ENCODE results near the gene TNIP1.

The TNIP1 gene

GRCh38 chr5:151081431-151082281, 822 bp upstream of the TNIP1 start:
- no peak for DNase-seq

DNA sequence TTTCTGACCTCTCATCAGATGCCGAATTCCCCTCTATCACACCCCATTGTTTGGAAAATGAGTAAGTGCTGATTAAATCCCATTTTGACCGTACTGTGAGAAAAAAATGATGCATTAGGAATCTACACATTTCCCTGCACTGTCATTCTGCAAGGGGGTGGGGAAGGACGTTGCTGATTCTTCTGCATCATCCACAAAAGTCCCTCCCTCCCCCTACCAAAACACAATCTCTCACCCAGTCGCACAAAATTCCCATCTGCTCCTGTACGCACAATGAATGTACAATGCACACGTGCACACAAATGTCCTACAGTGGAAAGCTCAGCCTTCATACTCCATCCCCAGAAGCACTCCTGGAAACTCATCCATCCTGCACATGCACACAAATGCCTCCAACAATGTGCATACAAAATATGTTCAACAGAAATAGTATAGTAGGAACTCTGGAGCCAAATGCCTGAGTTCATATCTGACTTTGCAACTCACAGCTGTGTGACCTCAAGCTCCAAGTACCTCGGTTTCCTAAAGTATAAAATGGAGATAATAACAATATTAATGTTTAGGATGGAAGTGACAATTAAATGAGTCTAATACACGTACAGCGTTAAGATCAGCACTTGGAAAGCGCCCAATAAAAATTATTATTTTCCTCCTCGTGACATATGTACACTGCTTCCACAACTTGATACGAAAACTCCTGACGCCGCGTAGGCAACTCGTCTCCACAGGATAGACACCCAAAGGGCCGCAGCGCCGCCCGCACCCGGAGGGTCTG, 809 bp downstream of the TNIP1 start:
- no peak for DNase-seq

GRCh38 chr5:151078490-151079262, 2.2 kb downstream of the TNIP1 start:
- no peak for DNase-seq

GRCh38 chr5:151077967-151078366, 2.9 kb downstream of the TNIP1 start:
- DNase-seq: no peak

GRCh38 chr5:151077419-151077818, 3.4 kb downstream of the TNIP1 start:
- no peak for DNase-seq

- no peak for DNase-seq
Measured at GRCh38 chr5:151076616-151077015, 4.2 kb downstream of the TNIP1 start.

GRCh38 chr5:151075698-151076331, 5.0 kb downstream of the TNIP1 start:
- no peak for DNase-seq

DNA sequence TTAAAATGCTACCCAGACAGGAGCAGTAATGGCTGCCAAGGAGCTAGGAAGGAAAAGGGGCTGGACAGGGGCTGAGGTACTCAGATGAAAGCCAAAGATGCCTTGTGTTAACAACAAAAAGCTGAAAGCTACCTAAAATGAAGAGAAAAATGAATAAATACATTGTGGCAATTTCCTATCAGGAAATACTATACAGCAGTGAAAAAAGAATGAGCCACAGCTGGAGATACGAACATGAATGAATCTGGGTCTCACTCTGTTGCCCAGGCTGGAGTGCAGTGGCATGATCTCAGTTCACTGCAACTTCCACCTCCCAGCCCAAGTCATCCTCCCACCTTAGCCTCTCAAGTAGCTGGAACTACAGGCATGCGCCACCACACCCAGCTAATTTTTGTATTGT, 6.3 kb downstream of the TNIP1 start:
- no peak for DNase-seq

- DNase-seq: no peak
Measured at GRCh38 chr5:151073280-151073679, 7.6 kb downstream of the TNIP1 start.

GRCh38 chr5:151072630-151073025, 8.2 kb downstream of the TNIP1 start:
- no peak for DNase-seq

- no peak for DNase-seq
Measured at GRCh38 chr5:151071848-151072629, 8.8 kb downstream of the TNIP1 start.

- no peak for DNase-seq
Measured at GRCh38 chr5:151071021-151071420, 9.8 kb downstream of the TNIP1 start.

DNA sequence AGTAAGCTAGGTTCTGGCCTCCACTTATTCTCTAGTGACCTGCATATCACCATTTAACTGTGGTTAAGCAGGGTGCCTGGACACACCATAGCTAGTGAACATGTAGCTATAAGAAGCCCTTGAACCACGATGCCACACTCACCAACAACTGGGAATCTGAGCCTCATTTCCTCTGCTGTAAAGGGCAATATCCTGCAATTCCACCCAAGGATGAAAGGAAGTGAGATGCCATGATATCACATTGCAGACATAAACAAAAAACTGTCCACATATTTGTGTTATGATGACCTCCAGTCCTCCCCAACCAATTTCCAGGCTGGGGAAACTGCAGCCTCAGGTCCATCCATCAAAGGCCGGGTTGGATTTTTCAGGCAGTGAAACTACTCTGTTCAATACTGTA, 10.4 kb downstream of the TNIP1 start:
- no peak for DNase-seq

GRCh38 chr5:151068433-151069197, 12.2 kb downstream of the TNIP1 start:
- no peak for DNase-seq

DNA sequence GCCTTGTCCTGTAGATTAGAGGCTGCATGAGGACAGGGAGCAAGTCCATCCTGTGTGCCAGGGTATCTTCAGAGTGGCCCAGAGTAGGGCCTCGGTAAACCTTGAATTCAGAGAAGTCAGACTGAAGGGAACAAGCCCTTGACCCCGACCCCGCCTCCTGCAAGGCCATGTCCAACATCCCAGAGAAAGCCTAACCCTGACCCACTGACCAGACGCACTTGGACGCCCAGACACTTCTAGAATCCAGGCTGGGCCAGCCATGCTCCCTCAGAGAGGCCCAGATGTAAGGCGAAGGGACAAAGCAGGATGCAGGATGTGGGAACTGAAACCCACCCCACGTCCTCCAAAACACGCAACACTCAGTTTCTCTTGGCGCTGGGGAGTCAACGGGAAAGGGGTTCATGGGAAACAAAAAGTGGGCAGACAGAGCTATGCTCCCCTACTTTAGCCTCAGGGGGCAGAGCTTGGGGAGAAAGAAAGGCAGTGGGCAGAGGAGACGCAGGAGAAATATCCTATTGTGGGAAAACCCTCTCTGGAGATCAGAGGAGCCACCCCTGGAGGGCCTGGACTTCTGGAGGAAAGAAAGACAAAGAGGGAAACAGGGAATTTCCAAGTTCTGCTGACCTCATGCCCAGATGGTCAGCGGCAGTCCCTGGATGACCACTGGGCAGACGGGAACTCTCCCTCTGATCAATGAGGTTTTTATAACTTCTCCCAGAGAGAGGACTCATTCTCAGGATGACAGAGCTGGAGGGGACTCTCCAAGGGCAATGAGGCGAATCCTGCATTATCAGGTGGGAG, 13.0 kb downstream of the TNIP1 start:
- no peak for DNase-seq

DNA sequence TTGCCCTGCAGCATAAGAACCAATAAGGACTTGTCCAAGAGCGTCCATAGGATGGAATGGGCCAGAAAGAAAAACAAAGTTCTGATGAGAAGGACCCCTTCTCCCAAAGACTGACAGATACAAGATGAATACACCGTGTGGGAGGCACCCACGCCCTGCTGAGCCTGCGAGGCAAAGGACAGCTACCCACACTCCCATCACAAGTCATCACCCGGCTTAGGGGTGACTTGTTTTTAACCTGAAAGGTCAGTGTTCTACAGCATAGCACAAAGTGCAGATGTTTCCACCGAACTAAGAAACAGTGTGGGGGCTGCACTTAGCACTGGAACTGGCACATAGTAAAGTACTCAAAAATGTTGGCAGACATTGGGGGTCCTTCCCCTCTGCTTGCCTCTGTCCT, 13.9 kb downstream of the TNIP1 start:
- no peak for DNase-seq

DNA sequence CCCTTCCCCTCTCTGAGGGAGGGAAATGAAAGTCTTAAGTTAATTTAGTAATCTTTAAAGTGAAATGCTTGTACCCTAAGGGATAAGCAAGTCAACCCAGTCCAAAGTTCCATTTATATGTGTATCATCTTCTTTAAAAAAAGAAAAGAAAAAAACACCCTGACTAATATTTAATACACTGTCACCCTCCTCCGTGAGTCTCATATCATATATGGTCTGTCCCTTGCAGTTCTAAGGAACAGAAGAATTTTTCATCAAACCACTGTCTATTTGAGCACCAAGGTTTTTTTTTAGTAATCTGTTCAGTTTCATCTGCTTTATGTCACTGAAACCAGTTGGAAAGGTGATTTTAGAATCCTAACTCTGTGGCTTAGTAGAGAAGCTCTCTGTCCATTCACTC, 15.2 kb downstream of the TNIP1 start:
- DNase-seq: no peak

GRCh38 chr5:151064916-151065499, 15.8 kb downstream of the TNIP1 start:
- DNase-seq: no peak

DNA sequence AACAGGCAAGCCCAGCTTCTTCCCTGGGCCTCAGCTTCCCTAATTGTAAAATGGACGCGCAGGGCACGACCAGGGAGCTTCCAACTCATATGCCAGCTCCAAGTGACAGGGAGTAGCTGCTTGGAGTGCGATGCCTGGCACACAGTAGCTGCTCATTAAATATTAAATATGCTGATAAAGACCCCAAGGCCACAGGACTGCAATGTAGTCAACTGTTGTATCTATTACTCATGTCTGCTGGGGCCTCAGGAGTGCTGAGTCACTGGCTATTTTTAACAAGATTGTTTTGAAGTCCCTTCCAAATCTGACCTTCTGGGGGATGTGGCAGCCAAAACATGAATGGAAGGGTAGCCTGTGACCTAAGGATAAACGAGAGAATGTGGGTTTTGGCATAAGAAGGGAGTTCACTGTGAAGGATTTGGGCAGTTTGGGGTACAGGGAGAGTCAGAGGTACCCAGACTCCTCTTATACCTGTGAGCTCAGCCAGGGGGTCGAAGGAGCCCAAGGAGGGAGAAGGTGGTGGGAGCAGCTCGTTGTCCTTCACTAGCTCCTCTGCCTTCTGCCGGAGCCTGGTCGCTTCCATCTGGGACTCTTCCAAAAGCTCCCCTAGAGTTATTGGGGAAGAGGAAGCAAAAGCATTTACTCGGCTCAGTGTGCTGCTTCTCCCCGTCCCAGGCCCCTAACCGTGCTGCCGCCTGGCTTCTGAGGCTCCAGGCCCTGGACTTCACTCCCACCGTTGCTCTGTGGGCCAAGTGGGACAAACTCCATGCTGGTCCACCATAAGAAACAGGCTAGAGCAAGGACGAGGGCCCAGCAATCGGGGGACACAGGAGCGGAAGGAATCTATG, 17.5 kb downstream of the TNIP1 start:
- no peak for DNase-seq

Data from GDM1 (cell line).